GM12892 (cell line): ENCODE results near the gene ATG16L1. TPM values are rescaled to one million over a fixed set of nuclear protein-coding genes. Genes with fewer than 3 reads are reported as not detected.
A peak's percentile ranks its signal among the peaks of the same experiment; 100 is the strongest.

Source experiments
- DNase-seq: peaks from one replicate; pipeline ENCODE4 v3.0.0; 2011; ENCODE audit not compliant: insufficient read length
- FAIRE-seq: peaks from 2 replicates; lab custom pipeline; 2011; peaks lifted over from hg19 to GRCh38; lab: Jason Lieb, UNC
- POLR2A ChIP-seq: IDR thresholded peaks from 2 replicates; pipeline ENCODE4 v1.6.1; 2011; ENCODE audit warnings: low read depth, low read length, control low read depth
- POLR2AphosphoS5 ChIP-seq: IDR thresholded peaks from 2 replicates; pipeline ENCODE4 v1.6.1; 2011; ENCODE audit warnings: low read depth, low read length, control low read depth
- TAF1 ChIP-seq: IDR thresholded peaks from 2 replicates; pipeline ENCODE4 v1.6.1; 2011; ENCODE audit warnings: low read depth, mild to moderate bottlenecking, control low read depth, low read length, borderline replicate concordance
- polyA plus RNA-seq: library from polyadenylated mRNA; unstranded; fragments of >200 nt; gene quantifications from one replicate; pipeline ENCODE4 v1.2.1, GENCODE V29; 2012; ENCODE audit warnings: missing spikeins, inconsistent platforms; ENCODE audit not compliant: missing spikeins

The ATG16L1 gene
- 9.2 TPM for polyA plus RNA-seq

- FAIRE-seq (peak; percentile 93), DNase-seq (peak; percentile 99)
- peak; percentile 91 for TF ChIP-seq POLR2AphosphoS5
- TF ChIP-seq POLR2A = peak; percentile 93
- TF ChIP-seq TAF1 = peak; percentile 73; the same call in 1 of the 2 replicates
Measured at GRCh38 chr2:233251306-233252116, at the start of gene ATG16L1. Gene ATG16L1, plus strand, starts transcription at chr2:233251673. Its CDS starts 155 bp downstream, at chr2:233251828.

- FAIRE-seq (no peak), DNase-seq (no peak)
- TF ChIP-seq TAF1 (no peak), POLR2AphosphoS5 (no peak), POLR2A (no peak; the same call in 1 of the 2 replicates)
Measured at GRCh38 chr2:233202531-233202944, 48.9 kb upstream of the ATG16L1 start.

- DNase-seq (no peak), FAIRE-seq (no peak)
- TF ChIP-seq POLR2A (no peak), TAF1 (no peak), POLR2AphosphoS5 (no peak)
Measured at GRCh38 chr2:233203060-233203459, 48.4 kb upstream of the ATG16L1 start.

GRCh38 chr2:233204286-233204936 is 47.1 kb upstream of the ATG16L1 start:
- DNase-seq (no peak), FAIRE-seq (no peak)
- no peak for TF ChIP-seq TAF1
- no peak for TF ChIP-seq POLR2A
- no peak; the same call in 1 of the 2 replicates for TF ChIP-seq POLR2AphosphoS5

GRCh38 chr2:233208382-233209116 is 42.9 kb upstream of the ATG16L1 start:
- FAIRE-seq (no peak), DNase-seq (no peak)
- TF ChIP-seq TAF1 = no peak
- TF ChIP-seq POLR2AphosphoS5 = no peak; the same call in 1 of the 2 replicates
- peak; percentile 59; the same call in 1 of the 2 replicates for TF ChIP-seq POLR2A

- no peak for TF ChIP-seq POLR2A
- no peak for TF ChIP-seq TAF1
- no peak for TF ChIP-seq POLR2AphosphoS5
- no peak for DNase-seq
- no peak for FAIRE-seq
Measured at GRCh38 chr2:233209117-233209532, 42.3 kb upstream of the ATG16L1 start.

GRCh38 chr2:233209533-233210171 is 41.8 kb upstream of the ATG16L1 start:
- DNase-seq (no peak), FAIRE-seq (no peak)
- TF ChIP-seq POLR2A (no peak), TAF1 (no peak), POLR2AphosphoS5 (no peak)

GRCh38 chr2:233210281-233210680 is 41.2 kb upstream of the ATG16L1 start:
- DNase-seq (no peak), FAIRE-seq (no peak)
- TF ChIP-seq POLR2A (no peak), POLR2AphosphoS5 (no peak), TAF1 (no peak)

- TF ChIP-seq POLR2AphosphoS5 = no peak; the same call in 1 of the 2 replicates
- peak; percentile 48; the same call in 1 of the 2 replicates for TF ChIP-seq POLR2A
- DNase-seq = no peak
- no peak for FAIRE-seq
Measured at GRCh38 chr2:233210843-233211547, 40.5 kb upstream of the ATG16L1 start.

- DNase-seq (no peak), FAIRE-seq (no peak)
- TF ChIP-seq TAF1 (no peak), POLR2A (no peak), POLR2AphosphoS5 (no peak)
Measured at GRCh38 chr2:233211548-233211895, 40.0 kb upstream of the ATG16L1 start.

- DNase-seq (no peak), FAIRE-seq (no peak)
- TF ChIP-seq POLR2A (no peak), TAF1 (no peak)
Measured at GRCh38 chr2:233213011-233213410, 38.5 kb upstream of the ATG16L1 start.
